ENCODE measurements around the gene NUP210L. TPM values are rescaled to one million over a fixed set of nuclear protein-coding genes. Genes with fewer than 3 reads are reported as not detected.

The NUP210L gene
- total and polyA plus RNA-seq, 9 of the 15 experiments (the other 6 are each of a cell fraction or from before 2014, with no cell fraction given): 0.01 to 0.04 TPM; not detected in 7

- TF ChIP-seq NUFIP1 (IDR thresholded peaks at IDR 0.05; ENCODE audit: partially characterized antibody) (no peak), ZNF224 (CRISPR knock-in tag; IDR thresholded peaks at IDR 0.05) (no peak), HNRNPUL1 (IDR thresholded peaks at IDR 0.05; ENCODE audit: low read length) (no peak), MGA (IDR thresholded peaks at IDR 0.05) (no peak)
These were observed 60.5 kb downstream of the NUP210L start (continued) for GRCh38 chr1:154094411-154094810.

Measured in K562 (cell line).